Mesothelial cell of epicardium (in vitro differentiated cells): ENCODE results near the gene GLA. TPM values are rescaled to one million over a fixed set of nuclear protein-coding genes. Genes with fewer than 3 reads are reported as not detected.

Source experiments
- DNase-seq, 2 experiments: peaks; one replicate each; pipeline ENCODE4 v3.0.0; 2021; ENCODE audit warnings: low spot score in 2 of 2; ENCODE audit not compliant: unreplicated experiment in 2 of 2
- H3K27ac Mint-ChIP-seq: 2 replicates; pipeline ENCODE4 v1.8.0; 2021; ENCODE audit warnings: mixed read lengths
- H3K27me3 Mint-ChIP-seq: 2 replicates; pipeline ENCODE4 v1.8.0; 2021; ENCODE audit warnings: low read depth, mixed read lengths
- H3K36me3 Mint-ChIP-seq: 2 replicates; pipeline ENCODE4 v1.8.0; 2021; ENCODE audit warnings: mixed read lengths
- H3K4me1 Mint-ChIP-seq: 2 replicates; pipeline ENCODE4 v1.8.0; 2021; ENCODE audit warnings: mixed read lengths
- H3K4me3 Mint-ChIP-seq: 2 replicates; pipeline ENCODE4 v1.8.0; 2021; ENCODE audit warnings: mild to moderate bottlenecking, moderate library complexity, mixed read lengths
- H3K9me3 Mint-ChIP-seq: 2 replicates; pipeline ENCODE4 v1.8.0; 2021; ENCODE audit warnings: mixed read lengths
- CTCF ChIP-seq: fragments of 200-600 bp; sonication (generic); IDR thresholded peaks from one replicate; pipeline ENCODE4 v1.5.0; 2021; ENCODE audit warnings: antibody characterized with exemption; ENCODE audit not compliant: unreplicated experiment
- total RNA-seq: library from RNA; stranded (reverse); gene quantifications from 3 replicates; pipeline ENCODE4 v1.2.1, GENCODE V29; 2021

Gene GLA
- total RNA-seq, 1 donor from 2014 or later, result 25.0 TPM

GRCh38 chrX:101390664-101391525 lies 16.8 kb downstream of the GLA start, which contains the start of gene RPL36A:
Gene RPL36A (plus strand): TSS chrX:101391011. CDS start chrX:101391044, 33 bp downstream.
- peak; percentile 59 to 77 for DNase-seq
- H3K27ac Mint-ChIP-seq, result peak within 1 kb of the TSS; percentile 93
- TF ChIP-seq CTCF, result peak; percentile 34
- H3K9me3 Mint-ChIP-seq, result no peaks in the 10 kb centered on the region
- peaks cover 13% of the 10 kb centered on the region for H3K4me1 Mint-ChIP-seq
- no peaks in the 10 kb centered on the region for H3K27me3 Mint-ChIP-seq
- H3K36me3 Mint-ChIP-seq, result peaks cover 6% of the 10 kb centered on the region
- peak within 1 kb of the TSS; percentile 94 for H3K4me3 Mint-ChIP-seq

GRCh38 chrX:101388604-101389003 lies 19.1 kb downstream of the GLA start:
- Mint-ChIP-seq H3K4me3 (no peak overlapping the region), H3K36me3 (peaks cover 4% of the 10 kb centered on the region), H3K9me3 (no peaks in the 10 kb centered on the region), H3K27ac (no peak overlapping the region), H3K27me3 (no peaks in the 10 kb centered on the region), H3K4me1 (peaks cover 10% of the 10 kb centered on the region)
- DNase-seq, result no peak
- TF ChIP-seq CTCF, result no peak

GRCh38 chrX:101386542-101386885 lies 21.2 kb downstream of the GLA start:
- H3K9me3 Mint-ChIP-seq, result peaks cover 6% of the 10 kb centered on the region
- peaks cover 3% of the 10 kb centered on the region for H3K4me1 Mint-ChIP-seq
- H3K27me3 Mint-ChIP-seq, result no peaks in the 10 kb centered on the region
- H3K27ac Mint-ChIP-seq, result no peak overlapping the region
- no peaks in the 10 kb centered on the region for H3K36me3 Mint-ChIP-seq
- no peak for TF ChIP-seq CTCF
- DNase-seq, result no peak
- no peak overlapping the region for H3K4me3 Mint-ChIP-seq

GRCh38 chrX:101385795-101386541 lies 21.8 kb downstream of the GLA start, which contains the start of gene BTK:
Gene BTK (minus strand): TSS chrX:101386191. CDS start chrX:101375284, 10,907 bp downstream.
- peaks cover 10% of the 10 kb centered on the region for H3K9me3 Mint-ChIP-seq
- H3K4me3 Mint-ChIP-seq, result no peak within 1 kb of the TSS
- no peak for TF ChIP-seq CTCF
- H3K27ac Mint-ChIP-seq, result no peak within 1 kb of the TSS
- peaks cover 3% of the 10 kb centered on the region for H3K4me1 Mint-ChIP-seq
- H3K27me3 Mint-ChIP-seq, result no peaks in the 10 kb centered on the region
- H3K36me3 Mint-ChIP-seq, result no peaks in the 10 kb centered on the region
- no peak for DNase-seq

GRCh38 chrX:101385026-101385684 lies 22.6 kb downstream of the GLA start:
- H3K36me3 Mint-ChIP-seq, result no peaks in the 10 kb centered on the region
- DNase-seq, result no peak
- H3K4me3 Mint-ChIP-seq, result no peak overlapping the region
- peaks cover 10% of the 10 kb centered on the region for H3K9me3 Mint-ChIP-seq
- H3K27ac Mint-ChIP-seq, result no peak overlapping the region
- TF ChIP-seq CTCF, result no peak
- H3K27me3 Mint-ChIP-seq, result no peaks in the 10 kb centered on the region
- H3K4me1 Mint-ChIP-seq, result no peaks in the 10 kb centered on the region
